ENCODE measurements around the gene GPAT2. TPM values are rescaled to one million over a fixed set of nuclear protein-coding genes. Genes with fewer than 3 reads are reported as not detected.
"Not testable (repeated sequence)": the region's sequence is repeated elsewhere in the genome, so short reads cannot be mapped to it uniquely, and the experiment has no call there.

The GPAT2 gene
- polyA plus RNA-seq, 3 donors, result 0.44 to 1.6 (median 0.94) TPM

DNA sequence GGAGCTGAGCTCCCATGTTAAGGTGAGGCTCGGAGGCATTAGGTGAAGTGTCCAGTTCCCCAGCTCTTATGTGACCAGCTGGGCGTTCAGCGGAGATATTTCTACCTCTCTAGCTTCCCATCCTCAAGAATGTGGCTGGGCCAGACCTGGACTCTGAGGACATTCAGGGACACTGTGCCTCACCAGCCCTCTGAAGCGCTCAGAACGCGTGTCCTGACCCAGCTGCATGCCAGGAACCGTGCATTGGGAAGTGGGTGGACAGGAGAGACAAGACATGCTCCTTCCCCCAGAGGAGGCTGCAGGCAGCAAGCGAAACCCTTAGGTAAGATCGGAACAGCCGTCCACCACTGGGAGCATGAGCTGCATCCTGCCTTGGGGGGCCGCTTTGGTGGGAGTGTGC lies 38.0 kb upstream of the GPAT2 start:
- no peak for TF ChIP-seq CTCF (IDR thresholded peaks at IDR 0.05)

DNA sequence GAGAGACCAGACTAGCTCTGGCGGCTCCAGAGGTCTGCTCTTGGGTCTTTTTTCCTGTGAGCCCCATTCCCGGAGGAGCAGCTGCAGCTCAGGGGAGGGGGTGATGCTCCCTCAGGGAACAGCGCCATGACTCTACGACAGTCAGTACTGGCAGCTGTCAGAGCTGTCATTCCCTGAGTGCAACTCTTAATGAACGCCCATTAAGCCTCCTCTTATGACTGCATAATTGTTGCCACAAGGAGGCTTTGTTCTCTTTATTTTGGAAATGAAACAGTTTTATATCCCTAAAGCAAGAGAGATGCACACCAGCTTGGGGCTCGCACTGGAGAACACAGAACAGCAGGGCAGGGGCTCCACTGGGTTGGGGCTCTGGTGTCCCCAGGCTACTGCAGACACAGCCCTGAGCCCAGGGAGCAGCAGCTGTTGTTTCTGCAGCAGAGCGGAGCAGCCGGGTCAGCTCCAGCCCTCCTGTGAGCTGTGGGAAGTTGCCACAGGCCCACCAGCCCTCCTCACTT lies 37.3 kb upstream of the GPAT2 start:
- H3K4me1 Mint-ChIP-seq; H3K4me3 ChIP-seq (replicated peaks in 1 of 3; ENCODE audit: low read depth in 2 of 3, low read length in 3 of 3); H4K20me1 ChIP-seq (ENCODE audit: insufficient read depth, low read length); H3K4me1 ChIP-seq (ENCODE audit: control insufficient read depth in 1 of 2, insufficient read depth in 2 of 2, low read length in 2 of 2); H3K36me3 Mint-ChIP-seq; DNase-seq; H3K36me3 ChIP-seq (replicated peaks in 1 of 2; ENCODE audit: control insufficient read depth in 1 of 2, insufficient read depth in 2 of 2, low read length in 2 of 2); H3K27ac ChIP-seq (ENCODE audit: low read depth in 1 of 2, low read length in 2 of 2); H2AFZ ChIP-seq (ENCODE audit: insufficient read depth, low read depth, low read length, poor library complexity, severe bottlenecking); H3K9me3 ChIP-seq (replicated peaks in 1 of 2; ENCODE audit: control insufficient read depth in 1 of 2, insufficient read depth in 1 of 2, low read length in 2 of 2); intact Hi-C loops (cut with micrococcal nuclease); H3K4me2 ChIP-seq (replicated peaks; ENCODE audit: extremely low read depth, low read length, poor library complexity, severe bottlenecking); H3K27me3 Mint-ChIP-seq (ENCODE audit: low read depth in 3 of 3); H3K27me3 ChIP-seq (ENCODE audit: control insufficient read depth in 2 of 2, insufficient read depth in 2 of 2, low read length in 2 of 2); H3K9ac ChIP-seq (ENCODE audit: insufficient read depth, low read length, poor library complexity, severe bottlenecking); H3K9me3 Mint-ChIP-seq; H3K27ac Mint-ChIP-seq; H3K4me3 Mint-ChIP-seq; H3K79me2 ChIP-seq (ENCODE audit: insufficient read depth, low read length): not testable (repeated sequence)
- WGBS (ENCODE audit: insufficient coverage), result 87% methylated on average over 3 of the region's 8 CpGs

More for the DNA sequence above, 38.0 kb upstream of the GPAT2 start:
- 90% methylated on average over 3 of the region's 11 CpGs for WGBS (ENCODE audit: insufficient coverage)
- Mint-ChIP-seq H3K4me1 (no peaks in the 10 kb centered on the region), H3K4me3 (no peak overlapping the region), H3K27me3 (ENCODE audit: low read depth in 3 of 3) (peaks cover 2 to 8% (median 3%) of the 10 kb centered on the region in 3 donors), H3K36me3 (no peaks in the 10 kb centered on the region), H3K27ac (peak overlapping the region in 1 of 7 donors; percentile 73), H3K9me3 (peaks cover 0 to 9% (median 5%) of the 10 kb centered on the region in 7 donors)
- Histone ChIP-seq H3K4me2 (replicated peaks; ENCODE audit: extremely low read depth, low read length, poor library complexity, severe bottlenecking) (no peak overlapping the region), H3K9ac (ENCODE audit: insufficient read depth, low read length, poor library complexity, severe bottlenecking) (no peak overlapping the region), H3K4me1 (ENCODE audit: control insufficient read depth in 1 of 2, insufficient read depth in 2 of 2, low read length in 2 of 2) (no peaks in the 10 kb centered on the region), H3K4me3 (replicated peaks in 1 of 3; ENCODE audit: low read depth in 2 of 3, low read length in 3 of 3) (no peak overlapping the region), H3K79me2 (ENCODE audit: insufficient read depth, low read length) (no peaks in the 10 kb centered on the region), H3K9me3 (replicated peaks in 1 of 2; ENCODE audit: control insufficient read depth in 1 of 2, insufficient read depth in 1 of 2, low read length in 2 of 2) (no peaks in the 10 kb centered on the region), H2AFZ (ENCODE audit: insufficient read depth, low read depth, low read length, poor library complexity, severe bottlenecking) (no peak overlapping the region), H3K27ac (ENCODE audit: low read depth in 1 of 2, low read length in 2 of 2) (no peak overlapping the region), H4K20me1 (ENCODE audit: insufficient read depth, low read length) (no peaks in the 10 kb centered on the region), H3K36me3 (replicated peaks in 1 of 2; ENCODE audit: control insufficient read depth in 1 of 2, insufficient read depth in 2 of 2, low read length in 2 of 2) (no peaks in the 10 kb centered on the region), H3K27me3 (ENCODE audit: control insufficient read depth in 2 of 2, insufficient read depth in 2 of 2, low read length in 2 of 2) (no peaks in the 10 kb centered on the region)
- DNase-seq, result no peak
- intact Hi-C loops (cut with micrococcal nuclease), result no loop called here

GRCh38 chr2:96071087-96071976 lies 36.6 kb upstream of the GPAT2 start:
- H3K27me3 Mint-ChIP-seq (ENCODE audit: low read depth in 3 of 3); H3K4me3 Mint-ChIP-seq; H2AFZ ChIP-seq (ENCODE audit: insufficient read depth, low read depth, low read length, poor library complexity, severe bottlenecking); H3K27ac Mint-ChIP-seq; H3K4me1 Mint-ChIP-seq; H3K9me3 Mint-ChIP-seq; H4K20me1 ChIP-seq (ENCODE audit: insufficient read depth, low read length); H3K4me3 ChIP-seq (replicated peaks in 1 of 3; ENCODE audit: low read depth in 2 of 3, low read length in 3 of 3); H3K79me2 ChIP-seq (ENCODE audit: insufficient read depth, low read length); H3K9ac ChIP-seq (ENCODE audit: insufficient read depth, low read length, poor library complexity, severe bottlenecking); H3K4me2 ChIP-seq (replicated peaks; ENCODE audit: extremely low read depth, low read length, poor library complexity, severe bottlenecking); H3K36me3 Mint-ChIP-seq; DNase-seq; H3K27me3 ChIP-seq (ENCODE audit: control insufficient read depth in 2 of 2, insufficient read depth in 2 of 2, low read length in 2 of 2); H3K27ac ChIP-seq (ENCODE audit: low read depth in 1 of 2, low read length in 2 of 2); H3K4me1 ChIP-seq (ENCODE audit: control insufficient read depth in 1 of 2, insufficient read depth in 2 of 2, low read length in 2 of 2); H3K36me3 ChIP-seq (replicated peaks in 1 of 2; ENCODE audit: control insufficient read depth in 1 of 2, insufficient read depth in 2 of 2, low read length in 2 of 2); H3K9me3 ChIP-seq (replicated peaks in 1 of 2; ENCODE audit: control insufficient read depth in 1 of 2, insufficient read depth in 1 of 2, low read length in 2 of 2); intact Hi-C loops (cut with micrococcal nuclease): not testable (repeated sequence)
- 94% methylated on average over 8 of the region's 16 CpGs for WGBS (ENCODE audit: insufficient coverage)

GRCh38 chr2:96070351-96070750 lies 35.6 kb upstream of the GPAT2 start:
- intact Hi-C loops (cut with micrococcal nuclease); H3K9me3 Mint-ChIP-seq; H3K36me3 Mint-ChIP-seq; H3K4me3 Mint-ChIP-seq; H3K4me2 ChIP-seq (replicated peaks; ENCODE audit: extremely low read depth, low read length, poor library complexity, severe bottlenecking); H3K4me1 ChIP-seq (ENCODE audit: control insufficient read depth in 1 of 2, insufficient read depth in 2 of 2, low read length in 2 of 2); H3K4me3 ChIP-seq (replicated peaks in 1 of 3; ENCODE audit: low read depth in 2 of 3, low read length in 3 of 3); H3K36me3 ChIP-seq (replicated peaks in 1 of 2; ENCODE audit: control insufficient read depth in 1 of 2, insufficient read depth in 2 of 2, low read length in 2 of 2); H3K27ac Mint-ChIP-seq; H3K27ac ChIP-seq (ENCODE audit: low read depth in 1 of 2, low read length in 2 of 2); H3K9ac ChIP-seq (ENCODE audit: insufficient read depth, low read length, poor library complexity, severe bottlenecking); H3K4me1 Mint-ChIP-seq; H4K20me1 ChIP-seq (ENCODE audit: insufficient read depth, low read length); DNase-seq; H3K27me3 ChIP-seq (ENCODE audit: control insufficient read depth in 2 of 2, insufficient read depth in 2 of 2, low read length in 2 of 2); H3K27me3 Mint-ChIP-seq (ENCODE audit: low read depth in 3 of 3); H3K9me3 ChIP-seq (replicated peaks in 1 of 2; ENCODE audit: control insufficient read depth in 1 of 2, insufficient read depth in 1 of 2, low read length in 2 of 2); H3K79me2 ChIP-seq (ENCODE audit: insufficient read depth, low read length); H2AFZ ChIP-seq (ENCODE audit: insufficient read depth, low read depth, low read length, poor library complexity, severe bottlenecking): not testable (repeated sequence)
- WGBS (ENCODE audit: insufficient coverage), result 72% methylated on average over 2 of the region's 5 CpGs
